HFFc6 (cell line): ENCODE measurements around the gene ERCC6L2. TPM values are rescaled to one million over a fixed set of nuclear protein-coding genes. Genes with fewer than 3 reads are reported as not detected.
A peak's percentile ranks its signal among the peaks of the same experiment; 100 is the strongest.

Experiments
- DNase-seq: peaks from one replicate; pipeline ENCODE4 v3.0.0-alpha.2; 2018
- H3K27ac Mint-ChIP-seq: 2 replicates; pipeline ENCODE4 v1.8.0; 2020; ENCODE audit warnings: mild to moderate bottlenecking, mixed read lengths
- H3K27me3 Mint-ChIP-seq: 2 replicates; pipeline ENCODE4 v1.8.0; 2021; ENCODE audit warnings: mild to moderate bottlenecking, moderate library complexity, mixed read lengths; ENCODE audit not compliant: insufficient read depth
- H3K36me3 Mint-ChIP-seq: 2 replicates; pipeline ENCODE4 v1.8.0; 2021; ENCODE audit warnings: low read depth, mixed read lengths
- H3K4me1 Mint-ChIP-seq: 2 replicates; pipeline ENCODE4 v1.8.0; 2020; ENCODE audit warnings: low read depth, mixed read lengths
- H3K4me3 Mint-ChIP-seq: 2 replicates; pipeline ENCODE4 v1.8.0; 2020; ENCODE audit warnings: mild to moderate bottlenecking, moderate library complexity, mixed read lengths
- H3K9me3 Mint-ChIP-seq: 2 replicates; pipeline ENCODE4 v1.8.0; 2020; ENCODE audit warnings: mild to moderate bottlenecking, mixed read lengths
- total RNA-seq, 6 experiments: library from RNA; stranded (reverse); fragmentation: NEBNext Ultra II Directional; extraction: Animal tissue kit (Norgen Biotek cat#: 25700); gene quantifications; 2 replicates in 1 of 6; 3 replicates in 5 of 6; pipeline ENCODE4 v1.2.3, GENCODE V29; 2021
- TF ChIP-seq, protein P1 (sequence below): fragments of 200-600 bp; sonication (generic); IDR thresholded peaks from 2 replicates; pipeline ENCODE4 v1.5.0; 2021; ENCODE audit warnings: antibody characterized with exemption, mild to moderate bottlenecking

ERCC6L2 gene
- total RNA-seq, 6 experiments from 2014 or later = 26.2 to 31.4 (median 29.7) TPM

DNA sequence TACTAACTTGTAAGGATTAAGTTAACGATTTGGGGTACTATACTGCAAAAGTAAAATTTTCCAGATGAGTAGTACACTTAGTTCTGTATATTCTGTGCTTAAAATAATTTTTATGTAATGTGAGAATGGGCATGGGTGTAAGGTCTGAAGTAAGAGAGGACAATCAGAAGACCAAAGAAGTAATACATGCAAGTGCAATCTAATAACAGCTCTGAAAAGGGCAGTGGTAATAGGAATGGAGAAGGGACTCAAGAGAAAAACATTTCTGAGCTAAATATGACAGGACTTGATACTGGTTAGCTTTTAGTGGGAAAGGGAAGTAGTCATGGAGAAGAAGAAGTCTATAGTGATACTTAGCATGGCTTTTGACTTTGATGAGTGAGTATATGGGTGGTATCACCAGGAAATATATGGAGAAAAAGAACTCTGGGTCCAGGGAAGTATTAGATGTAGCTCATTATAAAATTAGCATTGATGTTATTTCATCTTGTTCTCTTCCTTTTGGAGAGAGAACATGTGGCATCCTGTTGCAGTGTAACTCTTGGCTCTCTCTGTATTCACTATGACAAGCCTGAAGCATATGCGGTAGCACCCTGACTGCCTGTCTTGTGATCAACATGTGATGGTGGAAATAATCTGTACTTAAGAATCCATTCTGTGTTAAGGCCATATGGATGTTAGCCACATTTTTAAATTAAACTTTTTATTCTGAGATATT, 60.5 kb downstream of the ERCC6L2 start:
- no peak for DNase-seq
- peaks cover 7% of the 10 kb centered on the region; the same call in 1 of the 2 replicates for H3K4me1 Mint-ChIP-seq
- no peaks in the 10 kb centered on the region for H3K9me3 Mint-ChIP-seq
- H3K4me3 Mint-ChIP-seq = no peak overlapping the region
- H3K36me3 Mint-ChIP-seq = peaks cover 53% of the 10 kb centered on the region
- H3K27me3 Mint-ChIP-seq = no peaks in the 10 kb centered on the region; the same call in 1 of the 2 replicates
- TF ChIP-seq, protein P1, sequence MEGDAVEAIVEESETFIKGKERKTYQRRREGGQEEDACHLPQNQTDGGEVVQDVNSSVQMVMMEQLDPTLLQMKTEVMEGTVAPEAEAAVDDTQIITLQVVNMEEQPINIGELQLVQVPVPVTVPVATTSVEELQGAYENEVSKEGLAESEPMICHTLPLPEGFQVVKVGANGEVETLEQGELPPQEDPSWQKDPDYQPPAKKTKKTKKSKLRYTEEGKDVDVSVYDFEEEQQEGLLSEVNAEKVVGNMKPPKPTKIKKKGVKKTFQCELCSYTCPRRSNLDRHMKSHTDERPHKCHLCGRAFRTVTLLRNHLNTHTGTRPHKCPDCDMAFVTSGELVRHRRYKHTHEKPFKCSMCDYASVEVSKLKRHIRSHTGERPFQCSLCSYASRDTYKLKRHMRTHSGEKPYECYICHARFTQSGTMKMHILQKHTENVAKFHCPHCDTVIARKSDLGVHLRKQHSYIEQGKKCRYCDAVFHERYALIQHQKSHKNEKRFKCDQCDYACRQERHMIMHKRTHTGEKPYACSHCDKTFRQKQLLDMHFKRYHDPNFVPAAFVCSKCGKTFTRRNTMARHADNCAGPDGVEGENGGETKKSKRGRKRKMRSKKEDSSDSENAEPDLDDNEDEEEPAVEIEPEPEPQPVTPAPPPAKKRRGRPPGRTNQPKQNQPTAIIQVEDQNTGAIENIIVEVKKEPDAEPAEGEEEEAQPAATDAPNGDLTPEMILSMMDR = no peak
- no peak overlapping the region for H3K27ac Mint-ChIP-seq

DNA sequence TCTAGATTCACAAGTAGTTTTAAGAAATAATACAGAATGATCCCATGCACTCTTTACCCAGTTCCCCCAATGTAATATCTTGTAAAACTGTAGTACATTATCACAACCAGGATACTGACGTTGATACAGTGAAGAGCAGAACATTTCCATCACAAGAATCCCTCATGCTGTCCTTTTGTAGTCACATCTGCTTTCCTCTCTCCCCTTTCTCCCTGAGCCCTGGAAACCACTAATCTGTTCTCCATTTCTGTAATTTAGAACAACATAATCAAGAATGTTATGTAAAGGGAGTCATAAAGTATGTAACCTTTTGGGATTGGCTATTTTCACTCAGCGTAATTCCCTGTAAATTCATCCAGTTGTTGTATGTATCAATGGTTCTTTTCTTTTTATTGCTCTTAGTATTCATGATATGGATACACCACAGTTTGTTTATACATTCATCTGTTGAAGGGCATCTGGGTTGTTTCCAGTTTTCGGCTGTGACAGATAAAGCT, 61.1 kb downstream of the ERCC6L2 start:
- Mint-ChIP-seq H3K4me3 (no peak overlapping the region), H3K9me3 (no peaks in the 10 kb centered on the region), H3K4me1 (peaks cover 7% of the 10 kb centered on the region; the same call in 1 of the 2 replicates), H3K27me3 (no peaks in the 10 kb centered on the region; the same call in 1 of the 2 replicates), H3K36me3 (peaks cover 49% of the 10 kb centered on the region), H3K27ac (no peak overlapping the region)
- TF ChIP-seq, protein P1 = no peak
- no peak for DNase-seq

DNA sequence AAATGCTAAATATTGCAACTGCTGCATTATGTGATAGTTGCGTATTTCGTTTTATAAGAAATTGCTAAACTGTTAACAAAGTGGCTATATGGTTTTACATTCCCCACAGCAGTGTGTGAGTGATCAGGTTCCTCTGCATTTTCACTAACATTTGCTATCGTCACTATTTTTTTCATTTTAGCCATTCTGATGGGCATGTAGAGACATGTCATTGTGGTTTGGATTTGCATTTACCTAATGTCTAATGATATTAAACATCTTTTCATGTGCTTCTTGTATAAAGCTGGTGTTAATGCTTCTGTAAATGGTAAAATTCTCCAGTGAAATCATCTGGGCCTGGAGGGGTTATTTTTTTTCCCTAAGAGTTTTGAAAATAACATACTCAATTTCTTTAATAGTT, 61.6 kb downstream of the ERCC6L2 start:
- no peak for DNase-seq
- Mint-ChIP-seq H3K27me3 (no peaks in the 10 kb centered on the region; the same call in 1 of the 2 replicates), H3K36me3 (peaks cover 49% of the 10 kb centered on the region)

DNA sequence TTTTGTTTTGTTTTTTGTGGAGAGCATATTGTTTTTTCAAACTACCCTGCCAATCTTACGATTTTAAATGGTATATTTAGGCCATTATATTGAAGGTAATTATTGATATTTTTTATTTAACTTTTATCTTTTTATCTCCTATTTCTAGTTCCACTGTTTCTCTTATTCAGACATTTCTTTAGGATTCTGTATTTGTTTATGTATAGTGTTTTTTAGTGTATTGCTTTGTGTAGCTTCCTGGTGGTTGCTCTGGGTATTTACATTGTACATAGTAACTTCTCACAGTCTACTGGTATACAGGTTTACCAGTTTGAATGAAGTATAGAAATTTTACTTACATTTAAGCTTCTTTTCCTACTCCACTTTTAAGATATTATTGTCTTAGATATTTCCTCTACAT, 63.2 kb downstream of the ERCC6L2 start:
- TF ChIP-seq, protein P1 = peak; percentile 74
- no peak overlapping the region for H3K27ac Mint-ChIP-seq
- H3K4me3 Mint-ChIP-seq = no peak overlapping the region
- no peak for DNase-seq
- H3K9me3 Mint-ChIP-seq = no peaks in the 10 kb centered on the region
- peaks cover 7% of the 10 kb centered on the region; the same call in 1 of the 2 replicates for H3K4me1 Mint-ChIP-seq
- no peaks in the 10 kb centered on the region; the same call in 1 of the 2 replicates for H3K27me3 Mint-ChIP-seq
- H3K36me3 Mint-ChIP-seq = peaks cover 54% of the 10 kb centered on the region

More for the DNA sequence above, 61.6 kb downstream of the ERCC6L2 start:
- Mint-ChIP-seq H3K27ac (no peak overlapping the region), H3K4me1 (peaks cover 7% of the 10 kb centered on the region; the same call in 1 of the 2 replicates), H3K9me3 (no peaks in the 10 kb centered on the region), H3K4me3 (no peak overlapping the region)
- TF ChIP-seq, protein P1 = no peak

DNA sequence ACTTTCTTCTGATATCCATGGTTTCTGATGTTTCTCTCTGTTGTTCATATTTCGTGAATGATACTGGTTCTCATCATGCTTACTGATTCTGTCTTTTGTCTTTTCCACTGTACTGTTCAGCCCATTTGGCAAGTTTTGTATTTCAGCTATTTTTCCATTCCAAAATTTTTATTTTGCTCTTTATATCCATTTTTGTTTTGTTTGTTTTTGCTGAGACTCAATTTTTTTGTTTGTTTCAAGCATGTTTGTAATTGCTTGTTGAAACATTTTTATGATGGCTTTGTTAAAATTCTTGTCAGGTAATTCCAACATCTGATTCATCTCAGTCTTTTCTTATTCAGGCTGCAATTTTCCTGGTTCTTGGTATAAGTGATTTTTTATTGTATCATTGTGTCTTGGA, 64.0 kb downstream of the ERCC6L2 start:
- H3K9me3 Mint-ChIP-seq = no peaks in the 10 kb centered on the region; the same call in 1 of the 2 replicates
- no peak for DNase-seq
- no peak overlapping the region for H3K27ac Mint-ChIP-seq

More for the DNA sequence above, 64.0 kb downstream of the ERCC6L2 start:
- H3K27me3 Mint-ChIP-seq = no peaks in the 10 kb centered on the region; the same call in 1 of the 2 replicates
- H3K36me3 Mint-ChIP-seq = peaks cover 62% of the 10 kb centered on the region
- TF ChIP-seq, protein P1 = no peak
- H3K4me3 Mint-ChIP-seq = no peak overlapping the region
- H3K4me1 Mint-ChIP-seq = peaks cover 7% of the 10 kb centered on the region; the same call in 1 of the 2 replicates
